Keratinocyte (primary cell): Measurements from ENCODE around the gene NBPF20.
"Not testable (repeated sequence)": the region's sequence is repeated elsewhere in the genome, so short reads cannot be mapped to it uniquely, and the experiment has no call there.

ENCODE experiments used
- EZH2 ChIP-seq: IDR thresholded peaks from one replicate; pipeline ENCODE4 v1.6.1; 2012; ENCODE audit warnings: inconsistent platforms, mild to moderate bottlenecking, low read length, moderate library complexity
- TF ChIP-seq, protein P1 (sequence below), 3 experiments: IDR thresholded peaks in 1 of 3; conservative IDR thresholded peaks in 1 of 3; optimal IDR thresholded peaks in 1 of 3; 2 replicates in 2 of 3; 3 replicates in 1 of 3; pipeline versions ENCODE3 to v1.5.1; 2011; ENCODE audit warnings: low read length in 3 of 3, mild to moderate bottlenecking in 3 of 3, moderate library complexity in 2 of 3, control low read depth in 1 of 3, inconsistent platforms in 1 of 3; ENCODE audit not compliant: insufficient read depth in 2 of 3; ENCODE audit errors: extremely low read depth in 1 of 3

DNA sequence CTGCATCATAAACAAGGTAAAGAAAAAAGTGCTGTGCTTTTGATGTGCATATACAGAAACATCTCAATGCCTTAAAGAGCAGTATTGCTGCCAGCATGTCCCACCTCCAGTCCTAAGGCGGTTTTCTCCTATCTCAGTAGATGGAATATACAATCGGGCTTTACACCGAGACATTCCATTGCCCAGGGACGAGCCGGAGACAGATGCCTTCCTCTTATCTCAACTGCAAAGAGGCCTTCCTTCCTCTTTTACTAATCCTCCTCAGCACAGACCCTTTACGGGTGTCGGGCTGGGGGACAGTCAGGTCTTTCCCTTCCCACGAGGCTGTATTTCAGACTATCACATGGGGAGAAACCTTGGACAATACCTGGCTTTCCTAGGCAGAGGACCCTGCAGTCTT lies 10.3 kb downstream of the NBPF20 start:
- TF ChIP-seq, protein P1, sequence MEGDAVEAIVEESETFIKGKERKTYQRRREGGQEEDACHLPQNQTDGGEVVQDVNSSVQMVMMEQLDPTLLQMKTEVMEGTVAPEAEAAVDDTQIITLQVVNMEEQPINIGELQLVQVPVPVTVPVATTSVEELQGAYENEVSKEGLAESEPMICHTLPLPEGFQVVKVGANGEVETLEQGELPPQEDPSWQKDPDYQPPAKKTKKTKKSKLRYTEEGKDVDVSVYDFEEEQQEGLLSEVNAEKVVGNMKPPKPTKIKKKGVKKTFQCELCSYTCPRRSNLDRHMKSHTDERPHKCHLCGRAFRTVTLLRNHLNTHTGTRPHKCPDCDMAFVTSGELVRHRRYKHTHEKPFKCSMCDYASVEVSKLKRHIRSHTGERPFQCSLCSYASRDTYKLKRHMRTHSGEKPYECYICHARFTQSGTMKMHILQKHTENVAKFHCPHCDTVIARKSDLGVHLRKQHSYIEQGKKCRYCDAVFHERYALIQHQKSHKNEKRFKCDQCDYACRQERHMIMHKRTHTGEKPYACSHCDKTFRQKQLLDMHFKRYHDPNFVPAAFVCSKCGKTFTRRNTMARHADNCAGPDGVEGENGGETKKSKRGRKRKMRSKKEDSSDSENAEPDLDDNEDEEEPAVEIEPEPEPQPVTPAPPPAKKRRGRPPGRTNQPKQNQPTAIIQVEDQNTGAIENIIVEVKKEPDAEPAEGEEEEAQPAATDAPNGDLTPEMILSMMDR (optimal IDR thresholded peaks at IDR 0.05 in 1 of 3, IDR thresholded peaks at IDR 0.05 in 1 of 3, conservative IDR thresholded peaks at IDR 0.05 in 1 of 3; ENCODE audit: extremely low read depth in 1 of 3, insufficient read depth in 2 of 3, low read length in 3 of 3): not testable (repeated sequence)
- TF ChIP-seq EZH2: not testable (repeated sequence)
